HFF-Myc (cell line): ENCODE measurements around the gene CA12.

Experiments
- DNase-seq: peaks from one replicate; pipeline ENCODE4 v3.0.0-alpha.2; 2011; ENCODE audit warnings: low read depth; ENCODE audit errors: extremely low read depth
- H3K4me3 ChIP-seq: replicated peaks from 2 replicates; pipeline ENCODE4 v1.5.1; 2011; ENCODE audit warnings: low read depth, mild to moderate bottlenecking, control low read depth, low read length
- CTCF ChIP-seq: IDR thresholded peaks from 2 replicates; pipeline ENCODE4 v1.5.1; 2012; ENCODE audit warnings: mild to moderate bottlenecking, low read depth, low read length, control low read depth; ENCODE audit errors: missing control alignments

The CA12 gene

DNA sequence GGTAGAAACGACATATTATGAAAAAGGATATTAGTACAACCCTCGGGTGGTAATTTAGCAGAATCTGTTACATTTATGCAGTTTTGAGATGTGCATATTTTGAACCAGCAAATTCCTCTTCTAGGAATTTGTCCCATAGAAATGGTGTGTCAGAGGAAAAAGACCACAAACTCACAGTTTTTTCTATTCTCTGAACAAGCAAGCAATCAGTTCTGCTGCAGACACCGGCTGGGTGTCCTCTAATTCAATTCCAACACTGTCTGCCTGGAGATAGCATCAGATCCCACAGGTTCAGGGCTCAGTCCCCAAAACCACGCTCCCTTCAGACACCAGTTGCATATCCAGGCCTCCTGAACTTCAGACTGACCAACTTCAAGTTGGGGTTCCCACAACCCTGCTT lies 67.8 kb downstream of the CA12 start:
- H3K4me3 ChIP-seq = no peak overlapping the region
- DNase-seq = no peak

GRCh38 chr15:63312286-63312685 lies 69.4 kb downstream of the CA12 start:
- no peak for TF ChIP-seq CTCF
- no peak for DNase-seq
- no peak overlapping the region for H3K4me3 ChIP-seq

More for the DNA sequence above, 67.8 kb downstream of the CA12 start:
- TF ChIP-seq CTCF = no peak

GRCh38 chr15:63310646-63311045 lies 71.0 kb downstream of the CA12 start:
- no peak for TF ChIP-seq CTCF
- no peak for DNase-seq
- H3K4me3 ChIP-seq = no peak overlapping the region

DNA sequence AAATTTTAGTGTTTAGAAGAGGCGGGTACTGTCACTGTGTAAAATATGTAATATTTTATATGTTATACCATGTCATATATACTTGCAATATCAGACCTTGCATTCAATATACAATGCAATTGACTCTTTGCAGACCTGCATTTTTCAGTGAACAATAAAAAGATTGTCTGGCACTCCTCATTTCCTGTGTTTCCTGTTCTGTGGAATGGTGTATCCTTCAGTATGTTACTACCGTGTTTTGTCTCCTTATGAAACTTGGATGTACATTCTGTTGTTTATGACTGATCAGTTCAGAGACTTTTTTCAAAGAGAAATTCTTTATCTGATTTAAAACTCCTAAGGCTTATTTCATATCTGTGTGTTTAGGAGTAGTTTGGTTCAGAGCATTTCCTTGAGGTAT lies 72.7 kb downstream of the CA12 start:
- no peak for DNase-seq
- TF ChIP-seq CTCF = no peak
- no peak overlapping the region for H3K4me3 ChIP-seq

GRCh38 chr15:63308491-63308890 lies 73.2 kb downstream of the CA12 start:
- no peak overlapping the region for H3K4me3 ChIP-seq
- no peak for TF ChIP-seq CTCF
- no peak for DNase-seq

- no peak overlapping the region for H3K4me3 ChIP-seq
- TF ChIP-seq CTCF = no peak
- DNase-seq = no peak
Observed at GRCh38 chr15:63306492-63307073, 75.1 kb downstream of the CA12 start.

DNA sequence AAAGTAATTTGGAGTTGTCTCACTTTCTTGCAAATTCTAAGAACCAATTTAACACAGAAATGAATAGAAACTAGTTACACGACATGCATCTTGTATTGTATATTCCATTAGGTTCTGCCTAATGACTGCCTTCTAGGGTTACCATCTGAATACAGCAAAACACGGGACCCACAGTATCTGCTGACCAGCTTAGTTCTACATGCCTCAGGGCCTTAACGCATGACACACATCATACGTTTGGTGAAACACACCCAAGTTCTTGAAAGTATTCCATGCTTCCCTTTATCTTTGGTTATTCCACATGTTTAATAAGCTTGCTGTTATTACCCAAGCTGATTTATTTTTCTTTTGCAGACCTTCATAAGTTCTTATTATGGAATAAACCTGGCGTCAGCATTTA lies 76.4 kb downstream of the CA12 start:
- TF ChIP-seq CTCF = no peak
- H3K4me3 ChIP-seq = no peak overlapping the region
- DNase-seq = no peak
